Caki2 (cell line): Measurements from ENCODE around the gene RNF166. TPM values are rescaled to one million over a fixed set of nuclear protein-coding genes. Genes with fewer than 3 reads are reported as not detected.

Experiments used
- DNase-seq: peaks from one replicate; pipeline ENCODE4 v3.0.0-alpha.2; 2015; ENCODE audit warnings: low read depth
- in situ Hi-C: cut with HindIII; loops from 2 replicates; pipeline ENCODE4 v1.10.0; 2016; ENCODE audit warnings: low sequenced_read_pairs, low pct_unique_long_range_greater_than_20kb, mixed read lengths
- total RNA-seq: library from RNA; depleted of rRNA; stranded (reverse); fragments of >200 nt; shearing (Covaris generic); gene quantifications from 2 replicates; pipeline ENCODE4 v1.2.3, GENCODE V29; 2014; ENCODE audit warnings: low replicate concordance; rRNA removed

The RNF166 gene
- total RNA-seq, result 24.4 and 27.5 TPM in 2 replicates

- in situ Hi-C loops, result no loop called here
- DNase-seq, result peak; percentile 76
Measured at GRCh38 chr16:88706229-88706964, at the start of gene RNF166, which contains the start of gene CTU2. Gene RNF166 (minus strand): TSS chr16:88706408. CDS start chr16:88706325, 83 bp downstream. Gene CTU2 (plus strand): TSS chr16:88706503. CDS start chr16:88706531, 28 bp downstream.

GRCh38 chr16:88754912-88755744, 48.9 kb upstream of the RNF166 start:
- no peak for DNase-seq
- in situ Hi-C loops, result no loop called here

DNA sequence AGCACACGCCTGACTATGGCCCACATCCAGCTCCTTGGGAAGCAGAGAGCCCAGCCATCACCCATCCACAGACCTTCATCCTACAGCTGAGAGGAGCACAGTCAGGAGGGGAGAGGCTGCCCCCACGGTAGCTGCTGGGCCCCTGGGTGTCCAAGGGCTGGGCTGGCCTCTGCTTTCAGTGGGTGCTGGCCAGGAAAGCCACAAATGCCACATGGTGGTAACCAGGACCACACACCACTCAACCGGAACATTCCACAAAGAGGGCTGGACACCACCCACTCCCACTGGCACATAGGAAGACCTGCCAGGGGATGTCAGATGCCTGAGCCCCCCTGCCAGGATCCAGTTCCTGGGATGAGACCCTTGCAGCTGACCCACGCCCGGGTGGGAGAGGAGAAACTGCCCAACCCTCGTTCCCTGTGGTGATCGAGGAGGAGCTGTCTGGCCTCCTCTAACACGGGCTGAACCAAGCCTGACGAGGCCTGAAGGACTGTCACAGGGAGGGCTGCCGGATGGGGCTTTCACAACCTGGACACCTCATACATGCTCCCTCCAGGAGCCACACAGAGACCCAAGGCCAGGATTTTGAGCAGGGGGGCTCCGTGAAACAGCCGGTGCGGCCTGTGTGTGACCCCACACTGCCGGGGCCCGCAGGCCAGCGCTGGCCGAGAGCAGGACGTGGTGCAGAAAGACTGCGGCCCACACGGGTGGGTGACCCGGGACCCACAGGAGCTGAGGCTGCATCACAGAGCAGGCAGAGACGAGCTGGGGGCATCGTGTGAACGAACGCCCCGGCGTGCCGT, 48.1 kb upstream of the RNF166 start:
- no peak for DNase-seq
- in situ Hi-C loops, result no loop called here

GRCh38 chr16:88753602-88754001, 47.4 kb upstream of the RNF166 start:
- DNase-seq, result no peak
- in situ Hi-C loops, result no loop called here

DNA sequence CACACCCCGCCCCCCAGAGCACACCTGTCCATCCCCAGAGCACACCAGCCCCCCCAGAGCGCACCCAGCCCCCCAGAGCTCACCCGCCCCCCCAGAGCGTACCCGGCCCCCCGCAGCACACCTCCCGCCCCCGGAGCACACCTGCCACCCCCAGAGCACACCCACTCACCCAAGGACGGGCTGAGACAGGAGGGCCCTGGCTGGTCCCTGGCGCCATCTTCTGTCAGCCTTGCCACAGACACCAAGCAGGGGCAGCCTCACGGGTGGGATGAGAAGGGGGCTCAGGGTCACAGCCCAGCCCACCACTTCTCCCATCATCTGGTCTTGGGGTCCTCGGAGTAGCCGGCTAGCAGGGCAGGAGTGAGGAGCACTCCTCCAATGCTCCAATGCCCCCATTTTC, 47.0 kb upstream of the RNF166 start:
- in situ Hi-C loops, result no loop called here
- DNase-seq, result no peak

DNA sequence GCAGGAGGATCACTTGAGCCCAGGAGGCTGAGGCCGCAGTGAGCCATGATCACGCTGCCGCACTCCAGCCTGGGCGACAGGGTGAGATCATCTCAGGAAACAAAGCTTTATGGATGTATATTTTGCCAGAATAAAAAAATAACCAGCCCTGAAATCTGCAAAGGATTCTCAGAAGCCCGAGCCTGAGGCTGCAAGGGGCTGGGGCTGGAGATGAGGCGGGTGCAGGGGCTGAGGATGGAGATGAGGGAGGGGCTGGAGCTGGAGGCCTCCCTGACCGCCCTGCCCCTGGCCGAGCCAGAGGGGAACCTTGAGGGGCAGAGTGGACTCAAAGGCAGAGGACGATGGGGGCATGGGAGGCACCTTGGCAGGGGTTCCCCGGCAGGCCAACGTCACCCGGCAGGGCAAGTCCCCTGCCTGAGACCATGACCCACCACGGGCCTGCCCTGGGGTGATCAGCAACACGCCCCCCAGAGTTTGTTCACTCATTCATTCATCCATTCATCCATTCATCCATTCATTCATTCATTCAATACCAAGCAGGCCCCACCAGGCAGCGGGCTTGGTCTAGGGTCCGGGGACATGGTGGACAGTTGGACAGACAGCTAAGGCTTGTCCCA, 46.3 kb upstream of the RNF166 start:
- in situ Hi-C loops, result no loop called here
- no peak for DNase-seq

DNA sequence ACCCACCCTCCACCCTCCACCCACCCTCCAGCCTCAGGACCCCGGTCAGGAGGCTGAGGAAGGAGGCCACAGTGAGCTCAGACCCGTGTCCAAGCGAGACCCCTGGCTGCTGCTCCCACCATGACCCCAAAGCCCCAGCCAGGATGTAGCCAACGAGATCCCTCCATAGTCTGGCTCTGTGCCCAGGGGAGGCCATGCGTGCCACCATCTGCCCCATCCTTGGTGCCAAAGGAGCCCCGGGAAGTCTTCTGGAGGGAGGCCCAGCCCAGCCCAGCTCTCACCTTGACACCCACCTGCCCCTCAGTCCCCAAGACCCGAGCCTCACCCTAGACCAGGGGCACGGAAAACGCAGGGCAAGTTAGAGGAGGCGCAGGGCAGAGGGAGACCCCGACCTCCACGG, 44.6 kb upstream of the RNF166 start:
- no peak for DNase-seq
- in situ Hi-C loops, result no loop called here

DNA sequence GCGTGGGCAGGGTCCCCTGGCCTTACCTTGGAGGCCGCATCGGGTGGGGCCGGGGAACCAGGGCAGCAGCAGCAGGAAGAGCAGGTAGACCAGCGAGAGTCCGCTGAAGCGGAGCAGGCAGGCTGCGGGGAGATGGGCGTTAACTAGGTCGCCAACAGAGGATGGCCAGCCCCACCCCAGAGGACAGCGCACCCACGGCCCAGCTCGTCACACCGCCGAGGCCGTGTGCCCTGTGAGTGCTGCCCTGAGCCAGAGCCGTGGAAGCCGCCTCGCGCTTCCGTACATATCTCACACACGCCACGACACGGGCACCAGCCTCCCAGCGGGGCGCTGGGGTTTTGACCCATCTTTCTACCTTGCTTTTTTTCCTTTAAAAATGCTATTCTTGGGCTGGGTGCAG, 43.1 kb upstream of the RNF166 start:
- in situ Hi-C loops, result no loop called here
- DNase-seq, result no peak

GRCh38 chr16:88748364-88748763, 42.2 kb upstream of the RNF166 start:
- in situ Hi-C loops, result no loop called here

GRCh38 chr16:88747588-88748301, 41.5 kb upstream of the RNF166 start:
- in situ Hi-C loops, result no loop called here
- no peak for DNase-seq

More at GRCh38 chr16:88748364-88748763, 42.2 kb upstream of the RNF166 start:
- DNase-seq, result no peak

GRCh38 chr16:88746506-88746905, 40.3 kb upstream of the RNF166 start:
- in situ Hi-C loops, result no loop called here
- no peak for DNase-seq

- in situ Hi-C loops, result no loop called here
- DNase-seq, result no peak
Measured at GRCh38 chr16:88744577-88745521, 38.6 kb upstream of the RNF166 start.

DNA sequence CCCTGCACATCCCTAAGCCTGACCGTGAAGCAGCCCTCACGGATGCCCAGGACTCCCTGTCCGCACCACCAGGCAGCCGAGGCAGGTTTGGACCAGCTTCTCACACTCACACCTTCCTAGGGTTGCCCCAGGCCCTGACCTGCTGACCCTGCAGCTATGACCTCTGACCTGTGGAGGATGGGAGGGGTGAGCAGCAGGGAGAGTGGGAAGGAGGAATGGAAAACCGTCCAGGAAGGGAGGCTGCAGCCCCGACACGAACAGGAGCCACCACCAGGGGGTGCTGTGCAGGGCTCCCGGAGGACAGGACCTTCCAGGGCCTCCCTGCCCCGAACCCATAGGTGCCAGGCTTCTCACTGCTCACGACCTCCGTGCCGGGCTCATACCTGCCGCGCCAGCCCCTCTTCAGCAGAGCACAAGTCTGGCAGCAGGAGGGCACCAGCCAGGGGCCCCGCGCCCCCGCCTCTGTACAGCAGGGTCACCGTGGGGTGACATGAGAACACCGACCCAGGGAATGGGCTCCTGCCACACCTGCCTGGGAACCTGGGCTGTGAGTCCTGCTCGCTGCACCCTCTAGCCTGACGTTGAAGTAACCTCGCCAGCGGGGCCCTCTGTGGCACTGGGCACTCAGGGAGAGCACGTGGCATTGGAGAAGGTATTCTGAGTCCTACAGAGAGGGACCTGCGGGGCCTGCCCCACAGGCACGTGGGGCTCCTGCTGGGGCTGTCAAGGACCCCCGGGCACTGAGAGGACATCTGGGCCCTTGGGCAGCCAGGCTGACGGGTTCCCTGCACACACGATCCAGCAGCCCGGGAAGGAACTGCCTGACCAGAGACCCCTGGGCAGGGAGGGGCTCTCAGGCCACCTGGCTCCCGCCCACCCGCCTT, 37.7 kb upstream of the RNF166 start:
- in situ Hi-C loops, result no loop called here
- DNase-seq, result peak; percentile 47

DNA sequence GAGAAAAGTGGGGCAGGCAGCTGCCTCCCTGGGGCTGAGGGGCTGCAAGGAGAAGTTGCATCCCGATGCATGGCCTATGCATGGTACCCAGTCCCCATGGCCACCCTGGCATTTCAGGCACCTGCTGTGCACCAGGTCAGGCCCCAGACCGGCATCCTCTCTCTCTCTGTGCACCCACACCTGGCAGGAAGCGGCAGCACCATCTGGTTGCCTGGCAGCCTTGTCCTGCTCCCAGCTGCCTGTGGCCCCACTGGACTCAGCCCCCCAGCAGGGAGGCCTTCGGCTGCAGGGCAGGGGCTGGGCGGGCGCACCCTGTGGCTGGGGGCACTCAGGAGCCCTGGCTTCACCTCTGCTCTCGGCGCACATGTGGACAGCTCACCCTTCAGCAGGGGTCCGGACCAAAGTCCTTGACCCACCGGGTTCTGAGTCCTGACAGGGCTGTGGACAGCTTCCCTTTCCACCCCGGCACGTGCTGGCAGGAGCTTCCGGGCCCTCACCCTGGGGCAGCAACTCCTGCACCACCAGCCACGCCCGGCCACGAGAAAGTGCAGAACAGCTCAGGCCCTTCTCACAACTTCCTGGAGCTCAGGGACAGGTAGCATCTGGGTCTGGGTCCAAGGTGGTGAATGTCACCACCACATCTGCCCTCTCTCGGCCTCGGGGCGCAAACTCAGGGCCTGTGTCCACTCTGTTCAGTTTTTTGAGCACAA, 36.8 kb upstream of the RNF166 start:
- in situ Hi-C loops, result no loop called here
- DNase-seq, result no peak

DNA sequence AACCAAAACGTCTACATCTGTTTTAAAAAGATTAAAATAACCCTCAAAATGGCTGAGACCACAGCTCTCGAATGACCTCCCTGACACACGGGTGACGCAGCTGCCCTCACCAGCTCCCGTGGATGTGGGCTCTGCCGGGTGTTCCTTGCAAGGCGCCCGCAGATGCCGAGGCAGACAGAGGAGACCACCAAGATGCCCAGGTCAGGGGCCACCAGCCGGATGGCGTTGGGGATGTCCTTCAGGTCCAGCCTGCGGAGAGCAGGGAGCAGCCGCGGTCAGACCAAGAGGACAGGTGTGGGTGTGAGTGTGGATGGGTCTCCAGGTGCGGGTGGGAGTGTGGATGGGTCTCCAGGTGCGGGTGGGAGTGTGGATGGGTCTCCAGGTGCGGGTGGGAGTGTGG, 35.2 kb upstream of the RNF166 start:
- no peak for DNase-seq
- in situ Hi-C loops, result no loop called here
